Stimulated activated CD8-positive, alpha-beta memory T cell treated with anti-CD3 and anti-CD28 coated beads, Interleukin-15, amount 100 ng/mL, for 4 hours (primary cell): Measurements from ENCODE around the gene CNTD1.
"Not testable (repeated sequence)": the region's sequence is repeated elsewhere in the genome, so short reads cannot be mapped to it uniquely, and the experiment has no call there.

Experiments used
- DNase-seq, 2 donors: peaks; one replicate each; pipeline ENCODE4 v3.0.0-alpha.2; 2020; ENCODE audit warnings: low read depth in 2 of 2

Gene CNTD1

DNA sequence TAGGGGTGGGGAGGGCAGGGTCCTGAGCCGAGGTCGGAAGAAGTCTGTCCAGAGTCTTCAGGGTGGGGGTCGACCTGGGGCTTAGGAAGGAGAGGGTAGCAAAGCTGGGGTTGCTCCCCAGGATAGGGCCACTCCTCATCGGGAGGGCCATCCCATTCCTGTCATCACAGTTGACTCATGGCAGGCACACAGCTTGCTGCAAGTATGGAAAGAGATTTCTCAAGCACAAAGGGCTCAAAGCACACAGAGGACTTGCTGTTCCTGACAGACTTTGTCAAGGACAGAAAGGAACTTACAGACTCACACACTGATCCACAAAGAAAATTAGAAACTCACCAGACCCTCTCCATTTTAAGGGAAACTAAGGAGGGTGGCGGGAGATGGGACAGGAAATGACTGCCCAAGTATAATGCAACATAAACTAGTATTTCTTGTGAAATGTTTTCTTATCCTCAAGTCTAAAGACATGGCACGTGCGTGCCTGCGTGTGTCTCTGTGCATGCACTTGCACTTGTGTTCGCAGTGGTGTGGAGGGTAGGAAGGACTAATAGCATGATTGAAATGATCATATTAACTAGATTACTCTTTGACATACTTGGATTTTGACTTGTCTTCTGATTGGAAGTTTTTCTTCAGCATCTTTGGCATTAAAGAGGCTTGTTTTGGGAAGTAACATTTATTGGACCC is 48.1 kb downstream of the CNTD1 start:
- no peak for DNase-seq

DNA sequence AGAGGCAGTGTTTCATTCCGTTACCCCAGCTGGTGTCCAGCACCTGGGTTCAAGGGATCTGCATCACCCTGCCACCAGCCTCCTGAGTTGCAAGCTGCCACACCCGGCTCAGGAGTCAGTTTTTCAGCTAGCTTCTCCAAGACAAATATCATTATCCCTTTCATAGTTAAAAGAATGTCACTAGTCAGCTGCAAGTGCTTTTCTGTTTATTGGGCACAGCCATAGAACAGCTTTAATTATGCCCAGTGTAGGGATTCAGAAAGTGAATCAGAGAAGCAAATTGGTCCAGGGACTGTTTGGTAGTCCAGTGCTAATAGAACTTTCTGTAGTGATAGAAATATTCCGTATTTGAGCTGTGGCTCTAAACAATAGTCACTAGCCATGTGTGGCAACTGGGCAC is 49.4 kb downstream of the CNTD1 start:
- no peak for DNase-seq

DNA sequence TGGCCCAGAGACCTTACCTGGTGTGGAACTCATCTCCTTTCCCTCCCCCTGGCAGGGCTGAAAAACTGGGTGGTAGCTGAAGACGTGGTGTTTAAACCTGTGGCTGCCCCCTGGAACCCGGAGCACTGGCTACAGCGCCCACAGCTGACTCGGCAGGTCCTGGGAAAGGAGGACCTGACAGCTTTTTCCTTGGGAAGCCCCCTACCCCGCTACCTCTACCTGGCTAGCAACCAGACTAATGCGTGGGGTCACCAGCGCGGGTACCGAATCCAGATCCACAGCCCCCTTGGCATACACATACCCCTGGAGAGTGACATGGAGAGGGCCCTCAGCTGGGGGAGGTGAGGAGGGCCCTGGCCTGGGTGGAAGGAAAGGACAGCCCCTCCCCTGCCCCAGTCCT is 50.4 kb downstream of the CNTD1 start:
- no peak for DNase-seq

DNA sequence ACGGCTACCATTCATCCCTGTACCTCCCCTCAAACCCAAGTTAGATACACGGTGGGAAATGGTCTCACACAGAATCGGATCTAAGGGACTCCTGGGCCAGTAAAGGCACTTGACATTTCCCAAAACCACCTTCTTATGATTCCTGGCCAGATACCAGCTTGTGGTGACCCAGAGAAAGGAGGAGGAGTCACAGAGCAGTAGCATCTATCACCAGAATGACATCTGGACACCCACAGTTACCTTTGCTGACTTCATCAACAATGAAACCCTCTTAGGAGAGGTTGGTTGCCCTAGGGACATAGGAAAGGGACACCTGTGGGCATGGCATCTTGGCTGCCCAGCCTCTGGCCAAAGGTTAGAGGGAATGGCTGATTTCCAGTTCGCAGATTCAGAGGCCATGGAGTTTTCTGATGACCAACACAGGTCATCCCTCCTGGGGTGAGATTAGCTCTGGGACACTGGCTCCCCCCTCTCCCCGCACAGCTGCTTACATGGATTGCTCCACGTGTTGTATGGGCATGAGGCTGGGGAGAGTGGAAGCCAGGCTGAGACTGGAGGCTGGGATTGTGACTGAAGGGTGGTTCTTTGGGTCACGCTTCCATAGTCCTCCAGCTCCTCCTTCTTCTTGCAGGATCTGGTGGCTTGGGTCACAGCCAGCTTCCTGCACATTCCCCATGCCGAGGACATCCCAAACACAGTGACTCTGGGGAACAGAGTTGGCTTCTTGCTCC is 51.0 kb downstream of the CNTD1 start:
- no peak for DNase-seq

DNA sequence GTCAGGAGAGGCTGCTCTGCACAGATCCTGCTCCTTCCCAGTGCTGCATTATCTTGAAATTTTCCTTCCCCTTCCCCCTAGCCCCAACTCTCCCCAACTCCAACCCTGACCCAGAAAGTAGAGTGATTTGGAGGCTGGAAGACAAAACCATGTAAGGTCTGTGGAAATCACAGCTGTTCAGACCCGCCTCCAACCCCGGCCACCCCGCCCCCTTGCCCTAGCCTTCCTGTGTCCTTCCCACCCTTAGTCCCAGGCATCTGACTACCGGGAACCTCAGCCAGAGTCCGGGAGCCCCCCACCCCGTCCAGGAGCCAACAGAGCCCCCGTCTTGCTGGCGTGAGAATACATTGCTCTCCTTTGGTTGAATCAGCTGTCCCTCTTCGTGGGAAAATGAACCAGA is 52.3 kb downstream of the CNTD1 start, which contains the start of gene AOC3:
Gene AOC3, plus strand, starts transcription at position 246 of the 400 bp plus-strand sequence. Its CDS starts 145 bp downstream, at position 391.
- DNase-seq, result no peak

DNA sequence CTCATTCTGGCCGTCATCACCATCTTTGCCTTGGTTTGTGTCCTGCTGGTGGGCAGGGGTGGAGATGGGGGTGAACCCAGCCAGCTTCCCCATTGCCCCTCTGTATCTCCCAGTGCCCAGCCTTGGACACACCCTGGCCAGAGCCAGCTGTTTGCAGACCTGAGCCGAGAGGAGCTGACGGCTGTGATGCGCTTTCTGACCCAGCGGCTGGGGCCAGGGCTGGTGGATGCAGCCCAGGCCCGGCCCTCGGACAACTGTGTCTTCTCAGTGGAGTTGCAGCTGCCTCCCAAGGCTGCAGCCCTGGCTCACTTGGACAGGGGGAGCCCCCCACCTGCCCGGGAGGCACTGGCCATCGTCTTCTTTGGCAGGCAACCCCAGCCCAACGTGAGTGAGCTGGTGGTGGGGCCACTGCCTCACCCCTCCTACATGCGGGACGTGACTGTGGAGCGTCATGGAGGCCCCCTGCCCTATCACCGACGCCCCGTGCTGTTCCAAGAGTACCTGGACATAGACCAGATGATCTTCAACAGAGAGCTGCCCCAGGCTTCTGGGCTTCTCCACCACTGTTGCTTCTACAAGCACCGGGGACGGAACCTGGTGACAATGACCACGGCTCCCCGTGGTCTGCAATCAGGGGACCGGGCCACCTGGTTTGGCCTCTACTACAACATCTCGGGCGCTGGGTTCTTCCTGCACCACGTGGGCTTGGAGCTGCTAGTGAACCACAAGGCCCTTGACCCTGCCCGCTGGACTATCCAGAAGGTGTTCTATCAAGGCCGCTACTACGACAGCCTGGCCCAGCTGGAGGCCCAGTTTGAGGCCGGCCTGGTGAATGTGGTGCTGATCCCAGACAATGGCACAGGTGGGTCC is 52.9 kb downstream of the CNTD1 start:
- DNase-seq, result not testable (repeated sequence)

DNA sequence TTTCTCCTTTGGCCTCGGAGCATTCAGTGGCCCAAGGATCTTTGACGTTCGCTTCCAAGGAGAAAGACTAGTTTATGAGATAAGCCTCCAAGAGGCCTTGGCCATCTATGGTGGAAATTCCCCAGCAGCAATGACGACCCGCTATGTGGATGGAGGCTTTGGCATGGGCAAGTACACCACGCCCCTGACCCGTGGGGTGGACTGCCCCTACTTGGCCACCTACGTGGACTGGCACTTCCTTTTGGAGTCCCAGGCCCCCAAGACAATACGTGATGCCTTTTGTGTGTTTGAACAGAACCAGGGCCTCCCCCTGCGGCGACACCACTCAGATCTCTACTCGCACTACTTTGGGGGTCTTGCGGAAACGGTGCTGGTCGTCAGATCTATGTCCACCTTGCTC is 53.7 kb downstream of the CNTD1 start:
- DNase-seq, result no peak

DNA sequence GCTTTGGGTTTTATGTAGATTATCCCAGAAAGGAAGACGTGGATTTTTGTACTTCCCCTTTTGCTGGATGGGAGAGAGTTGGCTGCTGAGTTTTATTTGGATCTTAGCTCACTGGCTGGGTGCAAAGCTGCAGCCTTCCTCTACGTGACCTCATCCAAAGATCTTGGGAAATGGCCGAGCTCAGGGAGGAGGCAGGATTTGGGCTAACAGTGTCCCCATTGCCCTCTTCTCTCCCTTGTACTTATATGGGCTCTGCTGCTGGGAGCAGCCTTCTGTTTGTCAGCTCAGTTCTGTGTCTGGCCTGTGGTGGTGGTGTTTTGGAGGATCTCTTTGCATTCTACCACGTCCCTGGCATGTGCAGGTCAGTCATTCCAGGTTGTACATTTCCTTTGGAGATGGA is 54.3 kb downstream of the CNTD1 start:
- no peak for DNase-seq

DNA sequence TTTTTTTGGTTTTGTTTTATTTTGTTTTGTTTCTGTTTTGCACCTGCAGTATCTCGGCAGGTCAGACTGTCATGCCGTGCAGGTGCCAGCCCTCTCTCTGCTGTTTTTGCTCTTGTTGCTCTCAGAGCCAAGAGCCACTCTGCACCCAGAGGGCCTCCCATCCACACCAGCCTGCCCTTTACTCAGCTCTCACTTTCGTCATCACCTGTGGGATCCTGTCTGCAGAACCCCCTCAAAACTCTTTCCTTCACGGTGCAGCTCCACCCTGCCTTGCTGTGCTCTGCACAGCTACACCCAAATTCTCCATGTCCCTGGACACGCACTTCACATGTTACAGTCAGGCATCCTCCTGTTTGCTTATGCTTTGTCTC is 54.9 kb downstream of the CNTD1 start:
- no peak for DNase-seq

DNA sequence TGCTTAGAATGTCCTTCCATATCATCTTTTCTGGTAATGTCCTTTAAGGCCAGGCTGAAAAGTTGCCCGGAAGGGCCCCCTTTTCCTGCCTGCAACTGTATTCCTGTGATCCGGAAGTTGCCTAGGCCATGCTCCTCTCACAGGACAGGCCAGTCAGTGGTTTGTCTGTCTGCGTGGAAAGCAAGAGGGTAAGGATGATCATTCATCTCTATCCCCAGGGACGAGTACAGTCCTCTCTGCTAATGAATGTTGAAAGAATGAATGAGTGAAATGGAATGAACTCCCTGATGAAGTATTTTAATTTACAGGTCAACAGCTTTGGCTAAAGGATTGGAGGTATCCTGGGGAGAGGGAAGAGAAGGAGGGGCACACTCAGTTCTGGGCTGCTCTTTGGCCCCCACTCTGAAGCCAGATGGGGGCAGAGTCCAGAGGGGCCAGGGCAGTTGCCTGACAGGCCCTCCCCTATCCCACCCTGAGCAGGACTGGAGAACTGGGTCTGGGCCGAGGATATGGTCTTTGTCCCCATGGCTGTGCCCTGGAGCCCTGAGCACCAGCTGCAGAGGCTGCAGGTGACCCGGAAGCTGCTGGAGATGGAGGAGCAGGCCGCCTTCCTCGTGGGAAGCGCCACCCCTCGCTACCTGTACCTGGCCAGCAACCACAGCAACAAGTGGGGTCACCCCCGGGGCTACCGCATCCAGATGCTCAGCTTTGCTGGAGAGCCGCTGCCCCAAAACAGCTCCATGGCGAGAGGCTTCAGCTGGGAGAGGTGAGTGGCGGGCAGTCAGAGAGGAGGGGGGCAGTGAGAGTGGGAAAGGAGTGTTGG is 55.5 kb downstream of the CNTD1 start:
- DNase-seq, result no peak

DNA sequence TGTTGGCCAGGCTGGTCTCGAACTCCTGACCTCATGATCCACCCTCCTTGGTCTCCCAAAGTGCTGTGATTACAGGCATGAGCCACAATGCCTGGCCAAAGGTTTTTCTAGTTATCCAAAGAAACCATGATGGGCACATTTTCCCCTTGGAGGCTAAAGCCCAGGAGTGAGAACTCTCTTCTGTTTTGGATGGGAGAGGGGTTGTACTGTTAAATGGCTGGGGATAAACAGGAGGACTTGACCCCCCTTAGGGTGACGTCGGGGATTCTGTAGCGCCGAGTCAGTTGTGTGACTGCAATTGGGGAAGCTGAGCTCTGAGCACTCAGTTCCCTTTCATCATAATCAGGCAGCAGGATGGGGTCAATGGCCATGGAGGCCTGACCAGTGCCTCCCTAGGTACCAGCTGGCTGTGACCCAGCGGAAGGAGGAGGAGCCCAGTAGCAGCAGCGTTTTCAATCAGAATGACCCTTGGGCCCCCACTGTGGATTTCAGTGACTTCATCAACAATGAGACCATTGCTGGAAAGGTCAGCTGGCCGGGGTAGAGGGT is 56.5 kb downstream of the CNTD1 start:
- DNase-seq, result no peak

DNA sequence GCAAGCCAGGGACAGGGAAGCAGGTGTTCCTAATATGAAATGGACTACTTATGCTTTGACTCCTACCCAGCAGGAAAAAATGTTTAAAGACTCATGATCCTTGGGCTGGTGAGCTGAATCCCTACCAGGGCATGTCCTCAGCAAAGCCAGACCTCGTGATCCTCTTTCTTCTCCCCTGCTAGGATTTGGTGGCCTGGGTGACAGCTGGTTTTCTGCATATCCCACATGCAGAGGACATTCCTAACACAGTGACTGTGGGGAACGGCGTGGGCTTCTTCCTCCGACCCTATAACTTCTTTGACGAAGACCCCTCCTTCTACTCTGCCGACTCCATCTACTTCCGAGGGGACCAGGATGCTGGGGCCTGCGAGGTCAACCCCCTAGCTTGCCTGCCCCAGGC is 57.4 kb downstream of the CNTD1 start:
- DNase-seq, result not testable (repeated sequence)

DNA sequence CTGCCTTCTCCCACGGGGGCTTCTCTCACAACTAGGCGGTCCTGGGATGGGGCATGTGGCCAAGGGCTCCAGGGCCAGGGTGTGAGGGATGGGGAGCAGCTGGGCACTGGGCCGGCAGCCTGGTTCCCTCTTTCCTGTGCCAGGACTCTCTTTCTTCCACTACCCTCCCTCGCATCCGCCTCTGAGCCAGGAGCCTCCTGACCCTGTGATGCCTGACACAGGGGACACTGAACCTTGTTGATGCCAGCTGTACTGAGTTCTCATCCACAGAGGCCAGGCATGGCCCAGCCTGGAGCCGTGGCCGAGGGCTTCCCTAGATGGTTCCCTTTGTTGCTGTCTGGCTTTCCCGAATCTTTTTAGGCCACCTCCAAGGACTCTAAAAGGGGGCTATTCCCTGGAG is 57.9 kb downstream of the CNTD1 start:
- not testable (repeated sequence) for DNase-seq

DNA sequence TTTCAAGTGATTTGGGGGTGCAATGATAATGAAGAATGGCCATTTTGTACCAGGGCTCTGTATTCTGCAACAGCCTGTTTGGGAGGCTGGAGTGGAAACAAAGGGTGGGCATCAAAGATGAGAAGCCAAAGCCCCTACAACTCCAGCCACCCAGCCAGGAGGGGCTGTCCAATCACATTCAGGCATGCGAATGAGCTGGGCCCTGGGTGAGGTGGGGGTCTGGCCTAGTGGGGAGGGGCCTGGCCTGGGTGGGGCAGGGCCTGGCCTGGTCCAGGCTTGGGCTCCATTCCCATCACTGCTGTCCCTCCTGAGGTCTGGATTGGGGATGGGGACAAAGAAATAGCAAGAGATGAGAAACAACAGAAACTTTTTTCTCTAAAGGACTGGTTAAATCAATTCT is 58.7 kb downstream of the CNTD1 start:
- no peak for DNase-seq
